ENCODE results near the gene ARMH3.

Gene ARMH3

GRCh38 chr10:101968940-101969321 lies 87.0 kb downstream of the ARMH3 start:
- H3K4me1 ChIP-seq (ENCODE audit: control insufficient read depth, insufficient read depth, low read length) = peaks cover 9% of the 10 kb centered on the region
- peaks cover 7% of the 10 kb centered on the region for H3K36me3 ChIP-seq (ENCODE audit: control insufficient read depth, insufficient read depth, low read length)
- H3K9me3 ChIP-seq (ENCODE audit: control insufficient read depth, low read length) = no peaks in the 10 kb centered on the region
- no peak overlapping the region for H3K9ac ChIP-seq (ENCODE audit: low read length)
- no peak overlapping the region for H3K4me3 ChIP-seq (ENCODE audit: low read length)
- no peaks in the 10 kb centered on the region for H3K27me3 ChIP-seq (ENCODE audit: control insufficient read depth, insufficient read depth, low read length)

- Histone ChIP-seq H3K9ac (ENCODE audit: low read length) (no peak overlapping the region), H3K4me1 (ENCODE audit: control insufficient read depth, insufficient read depth, low read length) (peaks cover 9% of the 10 kb centered on the region), H3K9me3 (ENCODE audit: control insufficient read depth, low read length) (no peaks in the 10 kb centered on the region), H3K36me3 (ENCODE audit: control insufficient read depth, insufficient read depth, low read length) (peaks cover 7% of the 10 kb centered on the region), H3K27me3 (ENCODE audit: control insufficient read depth, insufficient read depth, low read length) (no peaks in the 10 kb centered on the region), H3K4me3 (ENCODE audit: low read length) (no peak overlapping the region)
Observed at GRCh38 chr10:101968286-101968939, 87.6 kb downstream of the ARMH3 start.

- peaks cover 9% of the 10 kb centered on the region for H3K4me1 ChIP-seq (ENCODE audit: control insufficient read depth, insufficient read depth, low read length)
- peaks cover 7% of the 10 kb centered on the region for H3K36me3 ChIP-seq (ENCODE audit: control insufficient read depth, insufficient read depth, low read length)
- H3K9me3 ChIP-seq (ENCODE audit: control insufficient read depth, low read length) = no peaks in the 10 kb centered on the region
- no peak overlapping the region for H3K9ac ChIP-seq (ENCODE audit: low read length)
- H3K4me3 ChIP-seq (ENCODE audit: low read length) = no peak overlapping the region
- H3K27me3 ChIP-seq (ENCODE audit: control insufficient read depth, insufficient read depth, low read length) = no peaks in the 10 kb centered on the region
Observed at GRCh38 chr10:101967713-101968112, 88.3 kb downstream of the ARMH3 start.

GRCh38 chr10:101967119-101967518 lies 88.9 kb downstream of the ARMH3 start:
- no peaks in the 10 kb centered on the region for H3K9me3 ChIP-seq (ENCODE audit: control insufficient read depth, low read length)
- H3K27me3 ChIP-seq (ENCODE audit: control insufficient read depth, insufficient read depth, low read length) = no peaks in the 10 kb centered on the region
- peaks cover 7% of the 10 kb centered on the region for H3K36me3 ChIP-seq (ENCODE audit: control insufficient read depth, insufficient read depth, low read length)
- H3K4me3 ChIP-seq (ENCODE audit: low read length) = no peak overlapping the region
- peaks cover 9% of the 10 kb centered on the region for H3K4me1 ChIP-seq (ENCODE audit: control insufficient read depth, insufficient read depth, low read length)
- H3K9ac ChIP-seq (ENCODE audit: low read length) = no peak overlapping the region

- Histone ChIP-seq H3K36me3 (ENCODE audit: control insufficient read depth, insufficient read depth, low read length) (peaks cover 6% of the 10 kb centered on the region), H3K9me3 (ENCODE audit: control insufficient read depth, low read length) (no peaks in the 10 kb centered on the region), H3K9ac (ENCODE audit: low read length) (no peak overlapping the region), H3K4me3 (ENCODE audit: low read length) (no peak overlapping the region), H3K4me1 (ENCODE audit: control insufficient read depth, insufficient read depth, low read length) (peaks cover 9% of the 10 kb centered on the region), H3K27me3 (ENCODE audit: control insufficient read depth, insufficient read depth, low read length) (no peaks in the 10 kb centered on the region)
Observed at GRCh38 chr10:101965075-101965765, 90.8 kb downstream of the ARMH3 start.

GRCh38 chr10:101961591-101962498 lies 94.1 kb downstream of the ARMH3 start:
- Histone ChIP-seq H3K36me3 (ENCODE audit: control insufficient read depth, insufficient read depth, low read length) (no peaks in the 10 kb centered on the region), H3K9ac (ENCODE audit: low read length) (no peak overlapping the region), H3K9me3 (ENCODE audit: control insufficient read depth, low read length) (no peaks in the 10 kb centered on the region), H3K27me3 (ENCODE audit: control insufficient read depth, insufficient read depth, low read length) (no peaks in the 10 kb centered on the region), H3K4me3 (ENCODE audit: low read length) (no peak overlapping the region), H3K4me1 (ENCODE audit: control insufficient read depth, insufficient read depth, low read length) (peaks cover 9% of the 10 kb centered on the region)

- no peaks in the 10 kb centered on the region for H3K27me3 ChIP-seq (ENCODE audit: control insufficient read depth, insufficient read depth, low read length)
Observed at GRCh38 chr10:101960879-101961395, 95.0 kb downstream of the ARMH3 start.

GRCh38 chr10:101959346-101959916 lies 96.5 kb downstream of the ARMH3 start:
- Histone ChIP-seq H3K27me3 (ENCODE audit: control insufficient read depth, insufficient read depth, low read length) (no peaks in the 10 kb centered on the region), H3K9ac (ENCODE audit: low read length) (no peak overlapping the region), H3K36me3 (ENCODE audit: control insufficient read depth, insufficient read depth, low read length) (peaks cover 4% of the 10 kb centered on the region), H3K9me3 (ENCODE audit: control insufficient read depth, low read length) (no peaks in the 10 kb centered on the region), H3K4me3 (ENCODE audit: low read length) (no peak overlapping the region), H3K4me1 (ENCODE audit: control insufficient read depth, insufficient read depth, low read length) (no peaks in the 10 kb centered on the region)

More at GRCh38 chr10:101960879-101961395, 95.0 kb downstream of the ARMH3 start:
- H3K4me3 ChIP-seq (ENCODE audit: low read length) = no peak overlapping the region
- no peak overlapping the region for H3K9ac ChIP-seq (ENCODE audit: low read length)
- no peaks in the 10 kb centered on the region for H3K9me3 ChIP-seq (ENCODE audit: control insufficient read depth, low read length)
- H3K4me1 ChIP-seq (ENCODE audit: control insufficient read depth, insufficient read depth, low read length) = peaks cover 9% of the 10 kb centered on the region
- H3K36me3 ChIP-seq (ENCODE audit: control insufficient read depth, insufficient read depth, low read length) = peaks cover 4% of the 10 kb centered on the region

- peaks cover 4% of the 10 kb centered on the region for H3K36me3 ChIP-seq (ENCODE audit: control insufficient read depth, insufficient read depth, low read length)
- no peaks in the 10 kb centered on the region for H3K27me3 ChIP-seq (ENCODE audit: control insufficient read depth, insufficient read depth, low read length)
- no peaks in the 10 kb centered on the region for H3K4me1 ChIP-seq (ENCODE audit: control insufficient read depth, insufficient read depth, low read length)
- H3K4me3 ChIP-seq (ENCODE audit: low read length) = no peak overlapping the region
- no peaks in the 10 kb centered on the region for H3K9me3 ChIP-seq (ENCODE audit: control insufficient read depth, low read length)
- no peak overlapping the region for H3K9ac ChIP-seq (ENCODE audit: low read length)
Observed at GRCh38 chr10:101958691-101959090, 97.3 kb downstream of the ARMH3 start.

GRCh38 chr10:101956898-101957297 lies 99.1 kb downstream of the ARMH3 start:
- Histone ChIP-seq H3K9me3 (ENCODE audit: control insufficient read depth, low read length) (no peaks in the 10 kb centered on the region), H3K4me3 (ENCODE audit: low read length) (no peak overlapping the region), H3K27me3 (ENCODE audit: control insufficient read depth, insufficient read depth, low read length) (no peaks in the 10 kb centered on the region), H3K9ac (ENCODE audit: low read length) (no peak overlapping the region), H3K36me3 (ENCODE audit: control insufficient read depth, insufficient read depth, low read length) (peaks cover 4% of the 10 kb centered on the region), H3K4me1 (ENCODE audit: control insufficient read depth, insufficient read depth, low read length) (no peaks in the 10 kb centered on the region)

- Histone ChIP-seq H3K4me1 (ENCODE audit: control insufficient read depth, insufficient read depth, low read length) (no peaks in the 10 kb centered on the region), H3K9ac (ENCODE audit: low read length) (no peak overlapping the region), H3K4me3 (ENCODE audit: low read length) (no peak overlapping the region), H3K27me3 (ENCODE audit: control insufficient read depth, insufficient read depth, low read length) (no peaks in the 10 kb centered on the region), H3K36me3 (ENCODE audit: control insufficient read depth, insufficient read depth, low read length) (peaks cover 4% of the 10 kb centered on the region), H3K9me3 (ENCODE audit: control insufficient read depth, low read length) (no peaks in the 10 kb centered on the region)
Observed at GRCh38 chr10:101956117-101956516, 99.9 kb downstream of the ARMH3 start.
